ENCODE data around the gene TBXAS1.

DNA sequence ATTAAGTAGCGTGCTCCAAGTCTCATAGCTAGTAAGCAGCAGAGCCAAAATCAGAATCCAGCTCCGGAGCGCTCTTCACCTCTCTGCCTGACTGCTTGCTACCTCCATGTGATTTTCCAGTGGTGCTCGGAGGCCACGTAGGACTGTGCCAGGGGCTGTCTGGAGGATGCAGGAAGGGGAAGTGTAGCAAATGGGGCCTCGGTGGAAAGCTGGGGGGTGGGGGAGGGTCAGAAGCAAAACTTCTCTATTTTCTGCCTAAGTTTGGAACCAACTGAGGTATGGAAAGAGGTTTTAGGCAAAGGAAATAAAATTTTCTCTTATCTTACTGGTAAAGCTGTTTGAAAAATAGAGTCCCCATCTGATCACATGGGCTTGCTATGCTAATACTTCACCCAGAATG is 108.7 kb downstream of the TBXAS1 start:
- TF ChIP-seq POLR2AphosphoS5 (IDR thresholded peaks at IDR 0.05), result no peak
- TF ChIP-seq, protein P1, sequence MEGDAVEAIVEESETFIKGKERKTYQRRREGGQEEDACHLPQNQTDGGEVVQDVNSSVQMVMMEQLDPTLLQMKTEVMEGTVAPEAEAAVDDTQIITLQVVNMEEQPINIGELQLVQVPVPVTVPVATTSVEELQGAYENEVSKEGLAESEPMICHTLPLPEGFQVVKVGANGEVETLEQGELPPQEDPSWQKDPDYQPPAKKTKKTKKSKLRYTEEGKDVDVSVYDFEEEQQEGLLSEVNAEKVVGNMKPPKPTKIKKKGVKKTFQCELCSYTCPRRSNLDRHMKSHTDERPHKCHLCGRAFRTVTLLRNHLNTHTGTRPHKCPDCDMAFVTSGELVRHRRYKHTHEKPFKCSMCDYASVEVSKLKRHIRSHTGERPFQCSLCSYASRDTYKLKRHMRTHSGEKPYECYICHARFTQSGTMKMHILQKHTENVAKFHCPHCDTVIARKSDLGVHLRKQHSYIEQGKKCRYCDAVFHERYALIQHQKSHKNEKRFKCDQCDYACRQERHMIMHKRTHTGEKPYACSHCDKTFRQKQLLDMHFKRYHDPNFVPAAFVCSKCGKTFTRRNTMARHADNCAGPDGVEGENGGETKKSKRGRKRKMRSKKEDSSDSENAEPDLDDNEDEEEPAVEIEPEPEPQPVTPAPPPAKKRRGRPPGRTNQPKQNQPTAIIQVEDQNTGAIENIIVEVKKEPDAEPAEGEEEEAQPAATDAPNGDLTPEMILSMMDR (IDR thresholded peaks at IDR 0.05), result no peak
- no peak for TF ChIP-seq POLR2A (IDR thresholded peaks at IDR 0.05)
- no peak for TF ChIP-seq EP300 (IDR thresholded peaks at IDR 0.05; ENCODE audit: low read depth)

Data from transverse colon (tissue), 4 donors.